SK-N-SH (cell line): Measurements from ENCODE around the gene HSD3B7. TPM values are rescaled to one million over a fixed set of nuclear protein-coding genes. Genes with fewer than 3 reads are reported as not detected.
A peak's percentile ranks its signal among the peaks of the same experiment; 100 is the strongest.

Experiments
- CTCF ChIA-PET: fragments of 300-600, 350-600 bp; formaldehyde crosslinking; extraction: SDS; loops from one replicate; lab custom pipeline; 2021; lab: Yijun Ruan, JAX
- POLR2A ChIA-PET: fragments of 350-600 bp; sonication (Branson Sonifier 250); formaldehyde crosslinking; extraction: SDS; loops from one replicate; lab custom pipeline; 2020; ENCODE audit warnings: antibody characterized with exemption, inconsistent platforms; lab: Yijun Ruan, JAX
- DNase-seq: peaks from one replicate; pipeline ENCODE4 v3.0.0; 2012
- H2AFZ ChIP-seq: fragments of 200-600 bp; sonication (generic); 2 replicates; pipeline ENCODE4 v1.8.1; 2016; ENCODE audit warnings: antibody characterized with exemption, mild to moderate bottlenecking, low read depth
- H3F3A ChIP-seq: fragments of 200-600 bp; sonication (generic); replicated peaks from 2 replicates; pipeline ENCODE3; 2016; ENCODE audit warnings: antibody characterized with exemption, mild to moderate bottlenecking; ENCODE audit not compliant: insufficient read depth
- H3K27ac ChIP-seq, 2 experiments: fragments of 200-500 bp in 1 of 2; fragments of 200-600 bp in 1 of 2; sonication (Bioruptor generic) in 1 of 2; sonication (generic), shearing (Covaris generic) in 1 of 2; 2 replicates each; pipeline versions ENCODE4 v1.5.1 to v1.6.1; 2014 to 2016; ENCODE audit warnings: low read depth in 2 of 2, inconsistent platforms in 1 of 2, low read length in 1 of 2, mild to moderate bottlenecking in 1 of 2, mixed read lengths in 1 of 2
- H3K27me3 ChIP-seq: fragments of 200-600 bp; sonication (generic), shearing (Covaris generic); 2 replicates; pipeline ENCODE4 v1.6.1; 2016; ENCODE audit warnings: mixed run types; ENCODE audit not compliant: insufficient read depth
- H3K36me3 ChIP-seq, 2 experiments: fragments of 200-500 bp in 1 of 2; fragments of 200-600 bp in 1 of 2; sonication (Bioruptor generic) in 1 of 2; sonication (generic) in 1 of 2; replicated peaks in 1 of 2; 2 replicates each; pipeline versions ENCODE3 to v1.5.1; 2014 to 2016; ENCODE audit warnings: low read length in 1 of 2, mild to moderate bottlenecking in 1 of 2; ENCODE audit not compliant: insufficient read depth in 2 of 2, control insufficient read depth in 1 of 2
- H3K4me1 ChIP-seq, 2 experiments: fragments of 200-500 bp in 1 of 2; fragments of 200-600 bp in 1 of 2; sonication (Bioruptor generic) in 1 of 2; sonication (generic), shearing (Covaris generic) in 1 of 2; 2 replicates each; pipeline versions ENCODE4 v1.5.1 to v1.6.1; 2014 to 2016; ENCODE audit warnings: low read depth in 1 of 2, low read length in 1 of 2, mixed run types in 1 of 2; ENCODE audit not compliant: insufficient read depth in 2 of 2, control insufficient read depth in 1 of 2
- H3K4me2 ChIP-seq: fragments of 200-600 bp; sonication (generic), shearing (Covaris generic); 2 replicates; pipeline ENCODE4 v1.6.1; 2017; ENCODE audit warnings: mixed run types
- H3K4me3 ChIP-seq, 2 experiments: fragments of 200-500 bp in 1 of 2; fragments of 200-600 bp in 1 of 2; sonication (Bioruptor generic) in 1 of 2; sonication (generic), shearing (Covaris generic) in 1 of 2; 2 replicates each; pipeline versions ENCODE4 v1.5.1 to v1.8.1; 2014 to 2016; ENCODE audit warnings: low read depth in 2 of 2, inconsistent platforms in 1 of 2, low read length in 1 of 2, mild to moderate bottlenecking in 1 of 2, mixed read lengths in 1 of 2, moderate library complexity in 1 of 2
- H3K79me2 ChIP-seq: fragments of 200-600 bp; sonication (generic); 2 replicates; pipeline ENCODE4 v1.8.1; 2017; ENCODE audit warnings: mild to moderate bottlenecking; ENCODE audit not compliant: insufficient read depth
- H3K9ac ChIP-seq: fragments of 200-600 bp; sonication (generic); 2 replicates; pipeline ENCODE4 v1.6.1; 2017; ENCODE audit warnings: mixed run types
- H3K9me2 ChIP-seq: fragments of 200-600 bp; sonication (generic); 2 replicates; pipeline ENCODE4 v1.6.1; 2017; ENCODE audit warnings: mixed run types
- H3K9me3 ChIP-seq: fragments of 200-600 bp; sonication (generic); 2 replicates; pipeline ENCODE4 v1.6.1; 2017; ENCODE audit warnings: mixed run types, mild to moderate bottlenecking, moderate library complexity
- H4K20me1 ChIP-seq: fragments of 200-600 bp; sonication (generic); 2 replicates; pipeline ENCODE4 v1.6.1; 2017; ENCODE audit warnings: mild to moderate bottlenecking, mixed run types; ENCODE audit not compliant: insufficient read depth
- CTCF ChIP-seq: fragments of 200-600 bp; sonication (generic); IDR thresholded peaks from 2 replicates; pipeline ENCODE4 v1.6.1; 2017; ENCODE audit warnings: antibody characterized with exemption, mild to moderate bottlenecking, moderate library complexity
- ELF1 ChIP-seq: IDR thresholded peaks from 2 replicates; pipeline ENCODE4 v1.4.0; 2012
- EP300 ChIP-seq, 2 experiments: IDR thresholded peaks; 2 replicates each; pipeline versions ENCODE4 v1.4.0 to v1.6.1; 2012; ENCODE audit warnings: borderline replicate concordance in 1 of 2, low read depth in 1 of 2, low read length in 1 of 2
- EZH2phosphoT487 ChIP-seq: fragments of 200-600 bp; sonication (generic); IDR thresholded peaks from 2 replicates; pipeline ENCODE4 v1.6.1; 2017; ENCODE audit warnings: low read depth, mixed run types, mild to moderate bottlenecking, antibody characterized with exemption, moderate library complexity, borderline replicate concordance
- FOXJ3 ChIP-seq: sonication (generic); formaldehyde crosslinking; IDR thresholded peaks from 2 replicates; pipeline ENCODE4 v1.5.1; 2020; ENCODE audit warnings: mild to moderate bottlenecking, missing genetic modification reagents
- GABPA ChIP-seq: IDR thresholded peaks from 2 replicates; pipeline ENCODE4 v1.4.0; 2012; ENCODE audit warnings: low read depth, mild to moderate bottlenecking
- GATA2 ChIP-seq: sonication (generic); formaldehyde crosslinking; IDR thresholded peaks from 2 replicates; pipeline ENCODE4 v1.5.0; 2020; ENCODE audit warnings: mild to moderate bottlenecking, missing genetic modification reagents
- JUND ChIP-seq: IDR thresholded peaks from 2 replicates; pipeline ENCODE4 v1.4.0; 2012
- NFIC ChIP-seq: IDR thresholded peaks from 2 replicates; pipeline ENCODE4 v1.4.0; 2012; ENCODE audit warnings: borderline replicate concordance
- RAD21 ChIP-seq: IDR thresholded peaks from 2 replicates; pipeline ENCODE4 v1.6.1; 2012; ENCODE audit warnings: mild to moderate bottlenecking, low read length
- REST ChIP-seq: IDR thresholded peaks from 2 replicates; pipeline ENCODE4 v1.6.1; 2012; ENCODE audit warnings: mild to moderate bottlenecking, low read depth, low read length, moderate library complexity
- SMC3 ChIP-seq: IDR thresholded peaks from 2 replicates; pipeline ENCODE4 v1.6.1; 2012; ENCODE audit warnings: low read depth, low read length, improper control_type of control experiment
- TEAD4 ChIP-seq: IDR thresholded peaks from 2 replicates; pipeline ENCODE4 v1.4.0; 2012; ENCODE audit warnings: mild to moderate bottlenecking, borderline replicate concordance; ENCODE audit not compliant: insufficient read depth
- USF1 ChIP-seq: IDR thresholded peaks from 2 replicates; pipeline ENCODE4 v1.4.0; 2012; ENCODE audit warnings: low read depth, borderline replicate concordance
- USF2 ChIP-seq: fragments of 150-350 bp; IDR thresholded peaks from 2 replicates; pipeline ENCODE4 v1.6.1; 2017; ENCODE audit warnings: antibody characterized with exemption, low read length, low read depth, borderline replicate concordance
- YY1 ChIP-seq: IDR thresholded peaks from 2 replicates; pipeline ENCODE4 v1.4.0; 2012; ENCODE audit warnings: low read depth, mild to moderate bottlenecking
- ZBTB33 ChIP-seq: IDR thresholded peaks from 2 replicates; pipeline ENCODE4 v1.4.0; 2012; ENCODE audit warnings: low read depth, borderline replicate concordance
- WGBS: methylation state at CpG from one replicate; pipeline ENCODE4 v1.1.6; 2017; ENCODE audit warnings: low lambda C conversion rate; 5-methylcytosine and 5-hydroxymethylcytosine counted together
- polyA plus RNA-seq, 3 experiments: library from polyadenylated mRNA; depleted of rRNA; stranded (reverse); fragments of >200 nt; gene quantifications; 2 replicates each; pipeline ENCODE4 v1.2.3, GENCODE V29; 2012

HSD3B7 gene
- polyA plus RNA-seq, 1 of the 3 experiments (the other 2 are of a cell fraction) = 12.2 TPM

GRCh38 chr16:30985401-30986128 is 558 bp downstream of the HSD3B7 start:
- peak; percentile 63 for DNase-seq
- Histone ChIP-seq H3K4me1 (peaks cover 5 to 8% of the 10 kb centered on the region in 2 experiments; a peak in 2 of 4 replicates), H3K27me3 (no peaks in the 10 kb centered on the region), H3K79me2 (no peaks in the 10 kb centered on the region), H3K4me3 (peak overlapping the region; percentile 31 to 52; a peak in 3 of 4 replicates), H3K36me3 (peaks cover 0 to 14% of the 10 kb centered on the region in 2 experiments), H3K9me3 (no peaks in the 10 kb centered on the region), H3K9me2 (no peaks in the 10 kb centered on the region), H3K9ac (peak overlapping the region; percentile 27; the same call in 1 of the 2 replicates), H4K20me1 (no peaks in the 10 kb centered on the region), H3K27ac (peak overlapping the region; percentile 19 to 58; a peak in 1 of 4 replicates), H3K4me2 (peak overlapping the region; percentile 80), H2AFZ (no peak overlapping the region), H3F3A (peaks cover 5% of the 10 kb centered on the region)
- 68% methylated on average over 11 of the region's 20 CpGs for WGBS
- ChIA-PET CTCF (interaction anchor here (0.6 to 5.3 kb wide), 47 partner anchors 8 to 883 kb away, joined by 3 to 38 read pairs (median 5); partner anchors contain the start of genes FUS, KAT8, ZNF646 and ZNF668), POLR2A (interaction anchor here (1.1 to 1.5 kb wide), 3 partner anchors 88 to 195 kb away, joined by 3 to 7 read pairs (median 5); partner anchors contain the start of genes FUS, ZNF646 and ZNF668)
- TF ChIP-seq EP300 (IDR thresholded peaks at IDR 0.05; ENCODE audit: borderline replicate concordance in 1 of 2, low read depth in 1 of 2, low read length in 1 of 2) = no peak
- TF ChIP-seq YY1 = no peak
- no peak for TF ChIP-seq CTCF
- TF ChIP-seq SMC3 = no peak
- no peak for TF ChIP-seq REST
- no peak for TF ChIP-seq NFIC
- no peak for TF ChIP-seq TEAD4
- TF ChIP-seq USF2 = no peak
- no peak for TF ChIP-seq JUND
- no peak; the same call in 1 of the 2 replicates for TF ChIP-seq RAD21
- TF ChIP-seq EZH2phosphoT487 = no peak
- TF ChIP-seq USF1 = no peak
- TF ChIP-seq GATA2 = no peak
- no peak for TF ChIP-seq ELF1
- no peak for TF ChIP-seq FOXJ3 (CRISPR knock-in tag)
- TF ChIP-seq ZBTB33 = no peak
- no peak for TF ChIP-seq GABPA
